Islet precursor cell (in vitro differentiated cells): ENCODE measurements around the gene CDKAL1.
"Not testable (repeated sequence)": the region's sequence is repeated elsewhere in the genome, so short reads cannot be mapped to it uniquely, and the experiment has no call there.

ENCODE experiments used
- DNase-seq: peaks from one replicate; pipeline ENCODE4 v3.0.0-alpha.2; 2018

The CDKAL1 gene

DNA sequence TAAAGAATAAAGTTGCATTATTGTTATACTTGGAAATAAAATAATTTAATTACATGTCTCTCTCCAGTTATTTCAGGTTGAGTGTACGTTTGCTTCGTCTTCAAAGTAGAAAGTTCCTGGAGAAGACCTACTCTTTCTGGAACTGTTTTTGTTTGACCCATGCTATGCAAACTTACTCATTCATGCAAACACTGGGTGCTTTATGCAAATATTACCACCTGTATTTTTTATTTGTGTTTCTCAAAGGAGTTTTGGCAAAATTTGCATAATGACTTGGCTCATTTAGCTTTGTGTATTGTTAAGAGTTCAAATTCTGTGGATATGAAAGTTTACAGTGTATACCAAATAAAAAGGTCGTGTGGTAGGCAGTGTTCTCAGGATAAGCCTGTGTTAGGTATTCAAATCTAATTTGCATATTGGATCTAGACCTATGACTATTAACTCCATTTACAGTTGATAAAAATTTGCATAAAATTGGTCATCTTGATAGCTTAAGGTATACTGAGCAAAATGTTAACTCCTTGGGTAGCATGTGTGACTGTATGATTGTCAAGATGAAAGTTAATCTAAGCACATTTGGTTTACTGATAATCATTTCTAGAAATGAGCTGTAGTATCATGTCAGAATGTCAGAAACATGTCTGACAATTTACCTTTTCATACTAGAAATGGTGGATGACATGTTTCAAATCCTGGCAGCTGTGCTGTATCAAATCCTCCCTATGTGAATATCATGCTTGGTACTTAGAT is 65.2 kb downstream of the CDKAL1 start:
- no peak for DNase-seq

DNA sequence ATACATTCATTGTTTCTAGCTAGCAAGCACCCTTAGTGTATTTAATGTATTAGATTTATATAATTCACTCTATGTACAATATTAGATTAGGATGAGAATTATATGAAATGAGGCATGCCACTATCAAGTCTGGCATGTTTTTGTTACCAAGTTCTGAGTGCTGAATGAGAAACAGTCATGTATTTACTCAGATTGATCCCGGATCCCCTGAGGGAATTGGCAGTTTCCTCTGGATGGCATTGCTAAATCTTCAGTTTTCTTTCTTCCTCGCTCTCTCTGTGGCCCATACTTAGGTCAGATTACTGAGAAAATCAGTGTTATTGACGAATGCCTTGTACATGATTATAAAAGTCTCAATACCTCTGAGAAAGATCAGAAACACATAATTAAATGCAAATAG is 66.6 kb downstream of the CDKAL1 start:
- no peak for DNase-seq

DNA sequence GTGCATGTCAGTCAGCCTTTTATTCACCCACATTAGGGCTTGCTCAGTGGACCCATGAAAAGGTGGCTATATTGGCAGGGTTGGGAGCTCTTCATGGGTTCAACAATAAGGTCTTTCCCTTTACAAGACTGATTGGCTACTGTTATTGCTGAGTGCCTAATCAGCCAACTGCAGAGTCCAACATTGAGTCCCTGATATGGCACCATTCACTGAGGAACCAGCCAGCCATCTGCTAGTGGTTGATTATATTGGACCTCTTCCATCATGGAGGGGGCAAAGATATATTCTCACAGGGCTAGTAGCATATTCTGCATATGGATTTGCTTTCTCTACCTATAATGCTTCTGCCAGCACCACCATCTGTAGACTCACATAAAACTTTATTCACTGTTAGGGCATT is 69.9 kb downstream of the CDKAL1 start:
- no peak for DNase-seq

DNA sequence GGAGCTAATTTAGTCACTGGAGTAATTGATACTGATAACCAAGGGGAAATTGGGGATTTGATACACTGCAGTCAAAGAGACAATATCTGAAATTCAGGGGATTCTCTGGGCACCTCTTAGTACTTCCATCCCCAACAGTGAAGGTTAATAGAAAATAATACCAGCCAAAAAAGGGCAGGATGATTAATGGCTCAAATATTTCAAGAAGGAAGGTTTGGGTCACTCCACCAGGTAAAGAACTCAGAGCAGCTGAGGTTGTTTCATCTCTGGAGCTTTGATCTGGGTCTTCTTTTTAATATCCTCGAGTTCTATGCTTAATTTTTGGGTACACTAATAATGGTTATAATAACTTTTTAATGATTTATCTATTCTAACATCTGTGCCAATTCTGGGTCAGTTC is 70.8 kb downstream of the CDKAL1 start:
- DNase-seq: no peak

DNA sequence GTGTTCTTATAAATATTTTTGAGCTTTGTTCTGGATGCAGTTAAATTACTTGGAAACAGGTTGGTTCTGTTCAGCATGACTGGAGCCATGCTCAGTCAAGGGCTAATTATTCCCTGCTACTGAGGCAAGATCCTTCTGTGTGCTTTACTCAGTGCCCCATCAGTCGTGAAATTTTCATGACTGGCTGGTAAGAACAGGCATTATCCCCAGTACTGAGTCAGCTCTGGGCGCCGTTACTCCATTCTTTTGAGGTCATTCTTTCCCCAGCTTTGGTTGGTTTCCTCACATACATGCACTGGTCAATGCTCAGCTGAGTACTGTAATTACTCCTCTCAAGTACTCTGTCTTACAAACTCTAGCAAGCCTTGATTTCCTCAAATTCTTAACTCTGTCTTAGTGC is 71.3 kb downstream of the CDKAL1 start:
- DNase-seq: peak; percentile 56

DNA sequence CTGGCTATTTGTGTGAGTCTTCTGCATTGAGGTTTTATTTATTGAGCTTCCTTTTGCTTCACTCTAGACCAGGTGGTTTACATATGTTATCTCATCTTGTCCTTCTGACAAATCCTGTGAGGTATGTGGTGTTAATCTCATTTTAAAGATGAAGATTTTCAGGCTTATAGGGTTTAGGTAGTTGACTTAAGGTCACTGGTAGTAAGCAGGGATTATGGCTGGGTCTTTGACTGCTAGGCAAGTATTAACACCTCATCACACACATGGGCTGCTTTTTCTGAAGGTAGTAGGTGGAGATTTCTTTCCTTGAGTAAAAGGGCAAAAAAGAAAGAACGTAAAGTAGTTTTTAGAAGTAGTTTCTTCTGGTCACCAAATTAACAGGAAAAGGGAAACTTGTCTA is 72.6 kb downstream of the CDKAL1 start:
- DNase-seq: no peak

DNA sequence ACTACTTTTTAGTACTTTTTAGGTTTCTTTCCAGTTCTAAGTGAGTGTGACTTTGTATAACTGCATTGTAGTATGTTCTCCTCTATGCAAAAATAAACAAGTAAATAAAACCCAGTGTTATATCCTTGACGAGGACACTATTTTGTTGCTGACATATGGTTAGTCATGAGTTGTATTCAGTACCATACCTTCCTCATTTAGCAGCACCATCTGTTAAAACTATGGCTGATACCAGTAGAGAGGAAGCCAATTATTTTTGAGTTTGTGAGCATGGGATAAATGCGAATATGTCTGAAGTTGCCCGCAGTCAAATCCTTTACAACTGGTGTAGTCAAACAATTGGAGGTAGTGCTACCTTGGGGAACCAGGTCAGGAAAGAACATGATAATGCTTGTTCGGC is 74.1 kb downstream of the CDKAL1 start:
- no peak for DNase-seq

DNA sequence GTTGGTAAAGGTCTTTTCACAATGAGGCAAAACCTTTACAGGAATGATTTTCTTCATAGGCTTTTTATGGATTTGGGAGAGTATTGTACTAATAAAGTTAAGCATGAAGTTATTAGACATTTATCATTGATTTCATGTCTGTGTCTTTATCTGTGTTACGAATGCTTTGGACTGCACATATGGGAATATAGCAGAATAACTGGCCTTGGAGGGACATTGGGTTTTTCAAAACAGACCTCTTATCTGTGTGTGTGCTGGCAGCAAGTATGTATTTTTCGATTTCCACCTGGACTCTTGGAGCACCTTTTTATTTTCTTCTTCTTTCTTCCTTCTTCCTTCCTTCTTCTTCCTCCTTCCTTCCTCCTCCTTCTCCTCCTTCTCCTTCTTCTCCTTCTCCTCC is 74.6 kb downstream of the CDKAL1 start:
- no peak for DNase-seq

DNA sequence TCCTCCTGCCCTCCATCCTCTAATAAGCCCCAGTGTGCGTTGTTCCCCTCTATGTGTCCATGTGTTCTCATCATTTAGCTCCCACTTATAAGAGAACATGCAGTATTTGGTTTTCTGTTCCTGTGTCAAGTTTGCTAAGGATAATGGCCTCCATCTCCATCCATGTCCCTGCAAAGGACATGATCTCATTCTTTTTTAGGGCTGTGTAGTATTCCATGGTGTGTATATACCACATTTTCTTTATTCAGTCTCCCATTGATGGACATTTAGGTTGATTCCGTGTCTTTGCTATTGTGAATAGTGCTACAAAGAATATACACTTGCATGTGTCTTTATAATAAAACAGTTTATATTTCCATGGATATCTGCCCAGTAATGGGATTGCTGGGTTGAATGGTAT is 75.7 kb downstream of the CDKAL1 start:
- not testable (repeated sequence) for DNase-seq

DNA sequence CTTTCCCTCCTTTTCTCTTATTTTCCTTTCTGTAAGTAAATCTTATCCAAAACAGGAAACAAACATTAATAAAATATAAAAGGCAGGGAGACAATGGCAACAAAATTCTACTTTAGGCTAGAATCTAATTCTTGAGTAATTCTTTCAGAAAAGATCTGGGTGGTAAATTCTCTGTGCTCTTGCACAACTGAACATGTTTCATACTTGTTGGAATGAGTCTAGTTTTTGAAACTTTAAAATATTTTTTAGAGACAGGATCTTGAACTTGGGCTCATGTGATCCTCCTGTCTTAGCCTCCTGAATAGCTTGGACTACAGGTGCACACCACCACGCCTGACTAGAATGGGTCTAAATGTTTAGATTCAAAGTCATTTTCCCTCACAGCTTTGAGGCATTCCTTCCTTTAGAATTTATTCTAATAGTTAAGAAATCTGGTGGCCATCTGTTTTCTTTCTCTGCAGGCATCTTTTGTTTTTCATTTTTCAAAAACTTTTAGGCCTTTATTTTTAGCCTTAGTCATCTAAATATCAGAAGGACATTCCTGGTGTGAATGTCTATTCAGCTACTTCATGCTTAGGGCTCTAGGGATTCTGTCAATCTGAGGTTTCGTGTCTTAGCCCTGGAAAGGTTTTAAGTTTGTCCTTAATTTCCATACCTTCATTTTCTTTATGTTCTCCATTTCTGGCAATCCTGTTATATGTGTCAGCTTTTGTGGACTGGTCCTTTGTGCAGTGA is 76.5 kb downstream of the CDKAL1 start:
- DNase-seq: no peak

DNA sequence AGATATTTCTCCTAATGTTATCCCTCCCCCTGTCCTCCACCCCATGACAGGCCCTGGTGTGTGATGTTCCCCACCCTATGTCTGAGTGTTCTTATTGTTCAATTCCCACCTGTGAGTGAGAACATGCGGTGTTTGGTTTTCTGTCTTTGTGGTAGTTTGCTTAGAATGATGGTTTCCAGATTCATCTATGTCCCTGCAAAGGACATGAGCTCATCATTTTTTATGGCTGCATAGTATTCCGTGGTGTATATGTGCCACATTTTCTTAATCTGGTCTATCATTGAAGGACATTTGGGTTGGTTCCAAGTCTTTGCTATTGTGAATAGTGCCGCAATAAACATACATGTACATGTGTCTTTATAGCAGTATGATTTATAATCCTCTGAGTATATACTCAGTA is 83.3 kb downstream of the CDKAL1 start:
- not testable (repeated sequence) for DNase-seq

DNA sequence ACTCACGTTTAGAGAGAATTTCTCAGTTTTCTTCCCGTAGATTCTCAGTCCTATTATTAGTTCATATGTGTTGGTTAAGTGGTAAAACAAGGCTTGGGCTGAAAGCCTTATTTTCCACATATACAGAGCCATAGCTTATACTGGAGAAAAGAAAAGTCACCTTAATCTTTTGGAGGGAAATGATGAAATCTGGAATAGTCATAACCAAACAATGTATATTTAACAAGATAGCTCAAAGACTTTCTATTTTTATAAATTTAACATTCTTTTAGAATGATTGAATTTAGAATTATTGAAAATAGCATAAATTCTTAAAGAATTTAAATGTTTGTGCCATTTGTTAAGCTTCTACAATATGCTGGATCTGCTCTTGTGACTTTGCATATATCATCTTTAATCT is 85.8 kb downstream of the CDKAL1 start:
- DNase-seq: no peak

DNA sequence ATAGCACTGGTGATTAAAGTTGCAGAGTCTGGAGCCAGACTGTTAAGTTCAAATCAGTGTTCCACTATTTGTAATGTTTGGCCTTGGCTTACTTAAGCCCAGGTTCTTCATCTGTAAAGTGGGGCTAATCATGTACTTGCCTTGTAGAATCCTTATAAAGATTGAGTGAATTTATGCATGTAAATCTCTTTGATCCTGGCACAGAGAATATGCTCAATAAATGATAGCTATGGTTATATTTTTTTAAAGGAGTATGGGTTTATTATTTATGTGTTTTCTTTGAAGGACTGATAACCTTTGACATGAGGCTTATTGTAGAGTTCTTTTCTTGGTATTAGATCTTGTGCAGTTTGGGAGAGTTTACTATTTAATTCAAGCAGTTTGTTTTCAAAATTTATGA is 89.5 kb downstream of the CDKAL1 start:
- no peak for DNase-seq

DNA sequence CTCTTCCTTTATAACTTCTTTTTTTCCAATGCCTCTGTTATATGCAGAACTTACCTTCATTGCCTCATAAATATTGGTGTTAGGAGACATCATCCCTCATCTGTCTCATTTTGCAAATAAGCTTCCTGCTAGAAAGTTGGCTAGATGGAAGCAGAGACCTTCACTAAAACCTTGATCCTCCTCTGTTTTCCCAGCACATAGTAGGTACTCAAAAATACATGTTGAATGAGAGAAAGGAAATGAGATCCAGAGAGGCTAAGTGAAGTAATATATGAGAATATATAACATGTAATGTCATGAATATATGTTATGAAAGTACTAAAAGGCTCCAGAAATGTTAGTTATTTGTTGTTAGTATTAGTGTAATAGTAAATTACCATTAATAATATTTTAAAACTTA is 91.9 kb downstream of the CDKAL1 start:
- DNase-seq: no peak

DNA sequence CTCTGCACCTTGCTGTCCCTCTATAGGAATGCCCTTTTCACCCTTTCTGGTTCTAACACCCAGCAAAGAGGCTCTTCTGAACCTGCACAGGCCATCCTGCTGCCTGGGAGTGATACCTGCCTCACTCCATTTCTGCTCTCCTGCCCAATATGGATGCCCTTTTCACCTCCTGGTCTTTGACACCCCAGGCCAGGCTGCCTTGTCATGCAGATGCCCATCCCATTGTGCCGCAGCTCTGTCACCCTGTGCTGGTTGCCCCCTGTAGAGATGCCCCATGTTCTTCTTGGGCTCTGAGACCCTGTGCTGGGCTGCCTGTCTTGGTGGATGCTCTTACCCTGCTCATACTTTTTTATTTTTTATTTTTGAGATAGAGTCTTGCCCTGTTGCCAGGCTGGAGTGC is 95.3 kb downstream of the CDKAL1 start:
- DNase-seq: no peak

DNA sequence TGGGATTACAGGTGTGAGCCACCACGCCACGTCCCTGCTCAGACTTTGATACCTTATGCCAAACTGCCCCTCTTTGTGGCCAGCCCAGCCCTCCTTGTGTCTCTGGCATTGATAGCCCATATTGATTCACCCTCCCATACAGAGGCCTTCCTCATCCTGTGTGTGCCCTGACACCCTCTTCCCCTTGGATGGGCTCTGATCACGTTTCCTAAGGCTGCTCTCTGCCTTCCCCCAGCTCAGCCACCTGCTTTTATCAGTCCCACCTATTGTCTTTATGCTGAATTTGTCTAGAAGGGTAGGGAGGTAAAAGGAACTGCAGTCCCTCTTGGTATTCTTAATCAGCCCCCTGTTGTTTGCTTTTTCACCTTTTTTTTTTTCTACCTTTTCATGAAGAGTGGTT is 95.9 kb downstream of the CDKAL1 start:
- no peak for DNase-seq

DNA sequence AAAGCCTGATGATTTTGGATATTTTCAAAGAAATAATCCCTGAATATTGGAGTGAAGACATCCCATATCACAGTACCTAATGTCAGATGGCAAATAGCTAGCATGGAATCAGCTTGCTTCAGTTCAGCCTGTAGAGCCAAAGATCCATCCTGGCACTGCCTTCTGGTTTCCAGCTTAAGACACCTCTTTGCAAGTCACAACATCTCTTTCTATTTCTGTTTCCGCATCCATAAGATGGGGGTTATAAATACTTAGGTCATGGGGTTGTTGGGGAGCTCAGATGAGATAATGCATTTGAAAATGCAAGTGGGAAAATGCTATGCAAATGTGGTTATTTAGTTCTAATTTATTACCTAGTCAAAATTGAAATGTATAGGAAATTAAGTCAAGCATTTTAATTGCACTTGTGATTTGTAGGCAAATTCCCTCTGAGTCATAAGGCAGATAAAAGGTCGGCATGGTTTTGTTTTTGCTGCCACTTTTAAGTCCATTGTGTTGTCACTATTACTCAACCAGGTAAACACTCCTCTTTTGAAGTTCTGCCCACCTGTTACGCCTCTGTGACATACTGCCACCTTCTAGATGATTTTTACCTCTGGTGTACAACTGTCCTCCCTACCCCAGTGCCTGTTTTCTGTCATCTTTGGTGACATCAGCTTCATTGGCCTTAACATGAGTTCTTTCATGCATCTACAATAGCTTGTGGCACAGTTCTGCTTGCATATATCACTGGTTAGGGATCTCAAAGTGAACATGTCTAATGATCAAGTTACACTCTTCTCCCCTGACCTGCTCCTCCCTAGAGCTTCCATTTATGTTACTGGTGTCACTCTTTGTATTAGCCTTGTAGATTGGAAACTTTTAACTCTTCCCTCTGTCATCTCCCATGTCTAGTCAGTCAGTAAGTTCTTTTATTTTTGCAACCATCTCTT is 96.6 kb downstream of the CDKAL1 start:
- DNase-seq: no peak

DNA sequence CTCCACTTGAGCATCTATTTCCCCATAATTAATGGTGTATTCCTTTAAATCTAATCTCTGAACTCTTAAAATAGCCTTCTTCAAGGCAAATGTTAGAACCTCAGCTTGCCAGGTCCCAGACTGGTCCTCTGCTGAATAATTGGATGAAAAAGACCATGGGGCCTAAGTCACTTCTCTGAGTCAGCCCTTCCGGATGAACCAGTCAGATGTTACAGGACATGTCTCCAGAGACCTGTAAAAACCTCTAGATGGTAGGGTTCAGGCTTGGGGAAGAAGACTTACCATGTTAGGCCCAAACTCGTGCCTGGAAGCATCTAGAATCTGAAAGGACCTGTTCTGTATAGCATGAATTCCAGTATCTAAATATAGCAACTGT is 97.3 kb downstream of the CDKAL1 start:
- no peak for DNase-seq

DNA sequence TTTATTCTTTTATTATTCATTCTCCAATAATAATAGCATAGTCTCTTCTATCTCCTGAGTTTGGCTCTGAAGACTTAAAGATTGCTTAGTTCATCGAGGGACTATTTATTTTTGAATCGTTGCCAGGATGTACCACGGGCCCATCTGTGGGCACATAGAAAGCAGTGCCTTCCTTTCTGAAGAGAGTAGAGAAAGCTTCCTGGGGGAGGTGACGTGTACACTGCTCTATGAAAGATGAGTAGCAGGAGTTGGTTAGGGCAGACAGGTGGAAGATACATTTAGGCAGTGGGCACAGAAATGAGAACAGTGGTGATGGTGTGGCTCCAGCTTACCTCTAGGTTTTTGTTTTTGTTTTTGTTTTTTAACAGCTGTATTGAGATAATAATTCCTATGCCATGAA is 98.4 kb downstream of the CDKAL1 start:
- no peak for DNase-seq

DNA sequence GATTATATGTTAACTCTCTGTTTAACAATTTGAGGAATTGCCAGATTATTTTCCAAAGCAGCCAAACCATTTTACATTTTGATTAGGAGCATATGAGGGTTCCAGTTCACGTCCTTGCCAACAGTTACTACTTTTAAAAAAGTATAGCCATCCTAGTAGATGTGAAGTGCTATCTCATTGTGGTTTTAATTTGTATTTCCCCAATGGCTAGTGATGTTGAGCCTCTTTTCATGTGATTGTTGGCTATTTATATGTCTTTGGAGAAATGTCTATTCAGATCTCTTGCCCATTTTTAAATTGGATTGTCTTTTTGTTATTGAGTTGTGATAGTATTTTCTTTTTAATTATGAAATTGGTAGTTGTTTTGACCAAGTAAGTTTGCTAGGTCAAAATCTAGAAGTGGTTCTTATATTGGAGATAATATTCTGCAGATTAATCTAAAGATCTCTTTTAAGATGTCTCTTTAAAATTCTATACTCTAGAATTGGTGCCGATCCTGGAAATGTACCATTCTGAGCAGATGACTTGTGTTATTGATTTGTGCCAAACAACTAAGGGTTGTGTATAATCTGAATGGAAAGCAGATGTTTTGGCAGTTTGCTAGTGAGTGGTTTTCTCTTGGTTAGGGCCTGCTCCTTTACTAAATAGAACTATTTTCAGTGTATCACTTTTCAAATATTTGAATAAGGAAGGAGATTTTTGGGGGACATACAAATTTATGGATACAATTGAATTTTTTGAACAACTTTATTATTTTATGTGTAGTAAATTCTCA is 99.5 kb downstream of the CDKAL1 start:
- DNase-seq: no peak

DNA sequence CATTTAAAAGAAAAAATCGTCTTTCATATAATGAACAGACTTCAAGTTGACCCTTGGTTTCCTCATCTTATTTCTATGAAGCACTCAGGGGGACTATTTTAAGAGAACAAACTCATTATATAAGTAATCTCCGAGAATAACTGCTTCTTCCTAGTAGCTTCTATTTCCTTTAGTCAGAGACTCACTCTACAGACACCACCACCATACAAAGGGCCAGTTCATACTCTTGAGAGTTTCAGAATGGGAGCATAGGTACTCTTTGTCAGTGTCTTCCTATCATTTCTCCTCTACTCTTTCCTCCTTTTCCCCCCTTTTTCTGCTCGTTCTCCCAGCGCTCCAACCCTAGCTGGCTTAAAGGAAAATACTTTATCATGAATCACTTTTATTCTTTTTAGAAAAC is 104.9 kb downstream of the CDKAL1 start:
- DNase-seq: no peak

DNA sequence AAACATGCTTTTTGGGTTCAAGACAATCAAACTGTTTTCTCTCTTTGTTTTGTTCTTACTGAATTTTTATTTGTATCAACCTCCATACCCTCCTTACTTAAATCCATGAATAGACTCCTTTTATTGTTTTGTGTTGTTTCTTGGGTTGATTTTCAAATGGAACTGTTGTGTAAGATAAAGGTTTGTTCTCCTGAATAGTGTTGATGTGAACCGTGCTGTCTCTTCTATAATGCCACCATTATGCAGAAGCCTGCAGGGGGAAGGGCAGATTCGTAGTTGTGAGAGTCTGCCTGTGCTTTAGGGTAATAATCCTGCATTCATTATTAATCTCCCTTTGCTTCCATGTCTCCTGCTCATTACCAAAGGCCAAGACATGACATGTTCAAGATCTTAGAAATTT is 105.9 kb downstream of the CDKAL1 start:
- DNase-seq: no peak

DNA sequence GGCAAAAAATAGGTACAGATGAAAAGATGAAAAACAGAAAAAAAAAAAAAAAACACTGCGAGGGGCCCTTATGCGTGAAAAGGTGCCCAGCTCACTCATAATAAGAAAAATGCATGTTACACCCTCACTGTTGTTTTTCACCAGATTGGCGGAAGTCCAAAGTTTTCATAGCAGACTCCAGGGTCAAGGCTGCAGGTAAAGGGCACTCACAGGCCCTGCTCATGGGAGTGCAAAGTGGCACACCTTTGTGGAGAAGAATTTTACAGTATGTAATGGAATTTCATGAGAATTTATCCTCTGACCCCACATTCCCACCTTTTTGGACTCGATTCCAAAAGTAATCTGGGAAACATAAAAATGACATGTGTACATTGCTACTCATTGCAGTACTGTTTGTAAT is 108.2 kb downstream of the CDKAL1 start:
- no peak for DNase-seq
